GM12878 (cell line): ENCODE data around the gene ENDOD1. TPM values are rescaled to one million over a fixed set of nuclear protein-coding genes. Genes with fewer than 3 reads are reported as not detected.

Experiments
- ATAC-seq: fragments of 200-7000 bp; cut with Tn5 transposase; 3 replicates; pipeline ENCODE4 v1.9.1; 2020; ENCODE audit warnings: mild to moderate bottlenecking, moderate library complexity
- BruUV-seq: library from RNA; stranded (reverse); fragments of 400-500 nt; replicated peaks from 2 replicates; lab custom pipeline; 2021; lab: Mats Ljungman, UMichigan
- CTCF ChIA-PET: fragments of 300-600 bp; sonication (Branson Sonifier 250); formaldehyde crosslinking; extraction: SDS; loops from one replicate; lab custom pipeline; 2021; ENCODE audit warnings: inconsistent platforms; lab: Yijun Ruan, JAX
- POLR2A ChIA-PET: fragments of 350-600 bp; formaldehyde crosslinking; extraction: SDS; loops from one replicate; lab custom pipeline; 2021; ENCODE audit warnings: inconsistent platforms; lab: Charles Lee
- RAD21 ChIA-PET: fragments of 300-600 bp; sonication (Branson Sonifier 250); formaldehyde crosslinking; loops from one replicate; lab custom pipeline; 2023; ENCODE audit warnings: antibody characterized with exemption; ENCODE audit not compliant: unreplicated experiment; lab: Charles Lee
- SMC1A ChIA-PET: fragments of 300-600 bp; sonication (Branson Sonifier 250); formaldehyde crosslinking; loops from one replicate; lab custom pipeline; 2023; ENCODE audit not compliant: unreplicated experiment, uncharacterized antibody; lab: Charles Lee
- DNase-seq: peaks from one replicate; pipeline ENCODE4 v3.0.0-alpha.2; 2011; ENCODE audit warnings: low read depth, low spot score
- FAIRE-seq: peaks from 3 replicates; lab custom pipeline; 2011; peaks lifted over from hg19 to GRCh38; lab: Jason Lieb, UNC
- H2AFZ ChIP-seq: 2 replicates; pipeline ENCODE4 v1.6.0; 2011; ENCODE audit warnings: low read depth, low read length, control low read depth; ENCODE audit not compliant: control insufficient read depth
- H3K27ac ChIP-seq: 2 replicates; pipeline ENCODE4 v1.5.1; 2011; ENCODE audit warnings: control low read depth; ENCODE audit not compliant: control insufficient read depth, insufficient read depth
- H3K27me3 ChIP-seq, 2 experiments: replicated peaks in 1 of 2; 2 replicates each; pipeline versions ENCODE4 v1.6.0 to v1.6.1; 2011; ENCODE audit warnings: low read length in 1 of 2; ENCODE audit not compliant: control insufficient read depth in 2 of 2, insufficient read depth in 2 of 2
- H3K36me3 ChIP-seq, 2 experiments: 2 replicates each; pipeline ENCODE4 v1.5.1; 2011; ENCODE audit warnings: low read length in 1 of 2; ENCODE audit not compliant: control insufficient read depth in 2 of 2, insufficient read depth in 2 of 2
- H3K4me1 ChIP-seq: 2 replicates; pipeline ENCODE4 v1.6.1; 2011; ENCODE audit warnings: mild to moderate bottlenecking, low read length, moderate library complexity, mixed read lengths; ENCODE audit not compliant: control insufficient read depth, insufficient read depth
- H3K4me2 ChIP-seq: 2 replicates; pipeline ENCODE4 v1.6.0; 2011; ENCODE audit warnings: control low read depth; ENCODE audit not compliant: control insufficient read depth, insufficient read depth
- H3K4me3 ChIP-seq: fragments of 200-600 bp; sonication (generic); 2 replicates; pipeline ENCODE4 v1.5.1; 2016
- H3K79me2 ChIP-seq: 2 replicates; pipeline ENCODE4 v1.6.0; 2011; ENCODE audit warnings: low read length; ENCODE audit not compliant: control insufficient read depth, insufficient read depth
- H3K9ac ChIP-seq: 2 replicates; pipeline ENCODE4 v1.8.0; 2011; ENCODE audit warnings: low read length, control low read depth, mixed read lengths; ENCODE audit not compliant: control insufficient read depth, insufficient read depth
- H3K9me3 ChIP-seq: replicated peaks from 3 replicates; pipeline ENCODE4 v1.5.1; 2011; ENCODE audit warnings: mild to moderate bottlenecking, low read length; ENCODE audit not compliant: control insufficient read depth, insufficient read depth
- H4K20me1 ChIP-seq: 2 replicates; pipeline ENCODE4 v1.6.0; 2011; ENCODE audit not compliant: control insufficient read depth, insufficient read depth
- FOXM1 ChIP-seq: IDR thresholded peaks from 2 replicates; pipeline ENCODE4 v1.6.1; 2012; ENCODE audit warnings: low read depth, mild to moderate bottlenecking, inconsistent platforms, low read length, moderate library complexity
- MEF2A ChIP-seq: IDR thresholded peaks from 2 replicates; pipeline ENCODE4 v1.6.1; 2011; ENCODE audit warnings: low read depth, mild to moderate bottlenecking, low read length, moderate library complexity; ENCODE audit not compliant: insufficient read depth
- POLR2A ChIP-seq: IDR thresholded peaks from 2 replicates; pipeline ENCODE4 v1.6.1; 2011; ENCODE audit warnings: low read depth, mild to moderate bottlenecking, low read length
- SPI1 ChIP-seq: IDR thresholded peaks from 2 replicates; pipeline ENCODE4 v1.6.1; 2011; ENCODE audit warnings: low read depth, mild to moderate bottlenecking, low read length, moderate library complexity, borderline replicate concordance; ENCODE audit not compliant: insufficient read depth
- TCF7 ChIP-seq: IDR thresholded peaks from 2 replicates; pipeline ENCODE4 v1.6.1; 2014; ENCODE audit warnings: antibody characterized with exemption, borderline replicate concordance
- WGBS: methylation state at CpG from one replicate; pipeline ENCODE4 v1.1.6; 2016; ENCODE audit warnings: low lambda C conversion rate; ENCODE audit not compliant: insufficient replicate concordance, insufficient coverage; ENCODE audit errors: missing lambda C conversion rate; 5-methylcytosine and 5-hydroxymethylcytosine counted together
- in situ Hi-C: fragments of 300-500 bp; cut with MboI; formaldehyde crosslinking; loops from 9 replicates; pipeline ENCODE4 v1.14.3; 2018; ENCODE audit warnings: mixed read lengths
- intact Hi-C: fragments of 100-400 bp; cut with micrococcal nuclease; formaldehyde crosslinking; loops from one replicate; pipeline ENCODE4 v1.14.2; 2022; ENCODE audit not compliant: unreplicated experiment
- polyA plus RNA-seq, 11 experiments: library from polyadenylated mRNA; depleted of rRNA in 4 of 11; unstranded in 6 of 11; stranded (reverse) in 5 of 11; fragments of >200 nt; fragmentation: Nextera tagmentation in 4 of 11; fragmentation: Illumina TruSeq in 1 of 11; extraction: Ambion mirVana in 4 of 11; extraction: Trizol in 1 of 11; gene quantifications; 1 replicate in 1 of 11; 2 replicates in 10 of 11; pipeline versions ENCODE4 v1.2.1 to v1.2.3, GENCODE V29; 2011 to 2016; ENCODE audit warnings: inconsistent platforms in 2 of 11, missing spikeins in 2 of 11, low read depth in 1 of 11
- total RNA-seq, 4 experiments: library from RNA; depleted of rRNA in 3 of 4; stranded (reverse); fragments of >200 nt in 3 of 4; fragmentation: Illumina TruSeq in 1 of 4; extraction: Trizol in 1 of 4; gene quantifications; 2 replicates each; pipeline versions ENCODE4 v1.2.1 to v1.2.3, GENCODE V29; 2013 to 2021
- TF ChIP-seq, protein P1 (sequence below): fragments of 450-650 bp; conservative IDR thresholded peaks from 2 replicates; pipeline ENCODE4 v1.6.1; 2017; ENCODE audit warnings: mild to moderate bottlenecking, moderate library complexity
- TF ChIP-seq, protein P2 (sequence below): IDR thresholded peaks from 2 replicates; pipeline ENCODE4 v1.6.1; 2012; ENCODE audit warnings: low read length, inconsistent platforms

ENDOD1 gene
- total and polyA plus RNA-seq, 10 of the 15 experiments (the other 5 are each of a cell fraction or from before 2014, with no cell fraction given) = 6.0 to 30.0 (median 12.1) TPM

DNA sequence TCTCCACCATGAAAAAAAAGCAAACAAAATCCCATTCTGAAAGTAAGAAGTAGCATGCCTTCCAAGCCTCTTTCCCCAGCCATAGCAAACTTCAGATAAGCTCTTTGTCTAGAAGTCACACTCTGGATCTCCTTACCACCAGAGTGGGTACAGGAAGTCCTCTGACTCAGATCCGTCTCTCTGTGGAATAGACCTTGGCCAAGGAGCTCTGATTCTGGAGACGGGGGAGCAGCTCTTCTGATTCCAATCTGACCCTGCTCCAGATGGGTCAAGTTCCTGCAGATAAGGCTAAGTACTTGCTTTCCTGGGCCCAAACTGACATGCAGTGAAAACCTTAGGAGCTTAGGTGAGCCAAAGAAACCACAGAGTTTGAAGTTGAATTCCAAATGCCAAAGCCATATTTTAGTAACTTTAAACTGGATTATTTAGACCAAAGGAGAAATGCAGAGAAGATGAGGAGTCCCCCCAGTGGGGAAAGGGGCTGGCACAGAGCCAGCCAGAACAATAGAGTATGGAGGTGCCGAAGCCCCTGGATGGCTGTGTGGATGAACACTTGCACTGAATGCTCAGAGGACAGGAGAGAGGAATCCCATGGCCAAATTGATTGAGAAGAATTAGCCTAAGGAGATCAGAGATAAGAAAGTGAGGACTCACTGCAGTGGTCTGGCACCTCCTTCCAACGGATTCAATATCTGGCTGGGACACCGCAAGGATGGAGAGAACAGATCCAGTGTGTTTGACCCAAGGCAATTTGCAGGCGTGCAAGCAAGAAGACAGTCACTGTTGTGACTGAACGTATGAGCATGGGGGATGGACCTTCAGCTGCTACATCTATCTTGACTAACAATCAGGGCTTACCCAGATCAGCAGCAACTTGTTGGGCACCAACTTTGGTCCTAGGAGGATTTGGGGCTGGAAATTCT, 54.9 kb downstream of the ENDOD1 start:
- H3K9me3 ChIP-seq = no peaks in the 10 kb centered on the region
- no peak overlapping the region for H3K4me2 ChIP-seq
- no peak overlapping the region for H3K4me3 ChIP-seq
- TF ChIP-seq, protein P1, sequence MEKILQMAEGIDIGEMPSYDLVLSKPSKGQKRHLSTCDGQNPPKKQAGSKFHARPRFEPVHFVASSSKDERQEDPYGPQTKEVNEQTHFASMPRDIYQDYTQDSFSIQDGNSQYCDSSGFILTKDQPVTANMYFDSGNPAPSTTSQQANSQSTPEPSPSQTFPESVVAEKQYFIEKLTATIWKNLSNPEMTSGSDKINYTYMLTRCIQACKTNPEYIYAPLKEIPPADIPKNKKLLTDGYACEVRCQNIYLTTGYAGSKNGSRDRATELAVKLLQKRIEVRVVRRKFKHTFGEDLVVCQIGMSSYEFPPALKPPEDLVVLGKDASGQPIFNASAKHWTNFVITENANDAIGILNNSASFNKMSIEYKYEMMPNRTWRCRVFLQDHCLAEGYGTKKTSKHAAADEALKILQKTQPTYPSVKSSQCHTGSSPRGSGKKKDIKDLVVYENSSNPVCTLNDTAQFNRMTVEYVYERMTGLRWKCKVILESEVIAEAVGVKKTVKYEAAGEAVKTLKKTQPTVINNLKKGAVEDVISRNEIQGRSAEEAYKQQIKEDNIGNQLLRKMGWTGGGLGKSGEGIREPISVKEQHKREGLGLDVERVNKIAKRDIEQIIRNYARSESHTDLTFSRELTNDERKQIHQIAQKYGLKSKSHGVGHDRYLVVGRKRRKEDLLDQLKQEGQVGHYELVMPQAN = no peak
- no peak for TF ChIP-seq MEF2A
- TF ChIP-seq TCF7 = no peak
- no peak for TF ChIP-seq POLR2A
- no peak for TF ChIP-seq SPI1
- TF ChIP-seq FOXM1 = no peak
- TF ChIP-seq, protein P2, sequence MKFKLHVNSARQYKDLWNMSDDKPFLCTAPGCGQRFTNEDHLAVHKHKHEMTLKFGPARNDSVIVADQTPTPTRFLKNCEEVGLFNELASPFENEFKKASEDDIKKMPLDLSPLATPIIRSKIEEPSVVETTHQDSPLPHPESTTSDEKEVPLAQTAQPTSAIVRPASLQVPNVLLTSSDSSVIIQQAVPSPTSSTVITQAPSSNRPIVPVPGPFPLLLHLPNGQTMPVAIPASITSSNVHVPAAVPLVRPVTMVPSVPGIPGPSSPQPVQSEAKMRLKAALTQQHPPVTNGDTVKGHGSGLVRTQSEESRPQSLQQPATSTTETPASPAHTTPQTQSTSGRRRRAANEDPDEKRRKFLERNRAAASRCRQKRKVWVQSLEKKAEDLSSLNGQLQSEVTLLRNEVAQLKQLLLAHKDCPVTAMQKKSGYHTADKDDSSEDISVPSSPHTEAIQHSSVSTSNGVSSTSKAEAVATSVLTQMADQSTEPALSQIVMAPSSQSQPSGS = no peak
- TF ChIP-seq, all 136 proteins: peak for 0
- no peaks in the 10 kb centered on the region for H3K36me3 ChIP-seq
- SMC1A ChIA-PET = interaction anchor here (0.7 to 12.5 kb wide), 3 partner anchors 42 to 575 kb away, joined by 3 to 158 read pairs (median 4); partner anchors contain the start of gene SRSF8
- intact Hi-C loops = no loop called here
- 40% methylated on average over 7 of the region's 7 CpGs for WGBS
- no TSS peak for BruUV-seq
- H3K27me3 ChIP-seq = 0 out of 4 replicates have a peak, but pooled peaks cover 0 to 2% of the 10 kb centered on the region in 2 experiments
- H3K27ac ChIP-seq = no peak overlapping the region
- no peaks in the 10 kb centered on the region for H3K79me2 ChIP-seq
- H3K4me1 ChIP-seq = no peaks in the 10 kb centered on the region
- CTCF ChIA-PET = interaction anchor here (0.7 to 24.1 kb wide), 5 partner anchors 10 to 620 kb away, joined by 3 to 459 read pairs (median 3); partner anchors contain the start of gene SRSF8
- DNase-seq (no peak), ATAC-seq (no peak), FAIRE-seq (no peak)
- no peaks in the 10 kb centered on the region for H4K20me1 ChIP-seq
- H2AFZ ChIP-seq = no peak overlapping the region
- POLR2A ChIA-PET = interaction anchor here (1.6 kb wide), 1 partner anchor 74 kb away, joined by 3 read pairs; no protein-coding TSS in a partner anchor
- RAD21 ChIA-PET = interaction anchor here (3.2 kb wide), 1 partner anchor 74 kb away, joined by 11 read pairs; no protein-coding TSS in a partner anchor
- H3K9ac ChIP-seq = no peak overlapping the region
- in situ Hi-C loops = no loop called here
